Coronary artery (tissue), 2 donors: Measurements from ENCODE around the gene MOB1A.
"Not testable (repeated sequence)": the region's sequence is repeated elsewhere in the genome, so short reads cannot be mapped to it uniquely, and the experiment has no call there.

ENCODE experiments used
- DNase-seq: peaks from one replicate; pipeline ENCODE4 v3.0.0-alpha.2; 2017; ENCODE audit warnings: low spot score
- H3K27ac ChIP-seq, 2 donors: fragments of 200-600 bp; sonication (generic); one replicate each; pipeline ENCODE4 v1.5.1; 2016 to 2019
- H3K4me3 ChIP-seq: fragments of 200-600 bp; sonication (generic); 2 replicates; pipeline ENCODE4 v1.5.1; 2016; ENCODE audit warnings: mild to moderate bottlenecking, moderate library complexity
- TF ChIP-seq, protein P1 (sequence below): fragments of 200-600 bp; sonication (generic); IDR thresholded peaks from one replicate; pipeline ENCODE4 v1.5.1; 2019; ENCODE audit warnings: antibody characterized with exemption

Gene MOB1A

DNA sequence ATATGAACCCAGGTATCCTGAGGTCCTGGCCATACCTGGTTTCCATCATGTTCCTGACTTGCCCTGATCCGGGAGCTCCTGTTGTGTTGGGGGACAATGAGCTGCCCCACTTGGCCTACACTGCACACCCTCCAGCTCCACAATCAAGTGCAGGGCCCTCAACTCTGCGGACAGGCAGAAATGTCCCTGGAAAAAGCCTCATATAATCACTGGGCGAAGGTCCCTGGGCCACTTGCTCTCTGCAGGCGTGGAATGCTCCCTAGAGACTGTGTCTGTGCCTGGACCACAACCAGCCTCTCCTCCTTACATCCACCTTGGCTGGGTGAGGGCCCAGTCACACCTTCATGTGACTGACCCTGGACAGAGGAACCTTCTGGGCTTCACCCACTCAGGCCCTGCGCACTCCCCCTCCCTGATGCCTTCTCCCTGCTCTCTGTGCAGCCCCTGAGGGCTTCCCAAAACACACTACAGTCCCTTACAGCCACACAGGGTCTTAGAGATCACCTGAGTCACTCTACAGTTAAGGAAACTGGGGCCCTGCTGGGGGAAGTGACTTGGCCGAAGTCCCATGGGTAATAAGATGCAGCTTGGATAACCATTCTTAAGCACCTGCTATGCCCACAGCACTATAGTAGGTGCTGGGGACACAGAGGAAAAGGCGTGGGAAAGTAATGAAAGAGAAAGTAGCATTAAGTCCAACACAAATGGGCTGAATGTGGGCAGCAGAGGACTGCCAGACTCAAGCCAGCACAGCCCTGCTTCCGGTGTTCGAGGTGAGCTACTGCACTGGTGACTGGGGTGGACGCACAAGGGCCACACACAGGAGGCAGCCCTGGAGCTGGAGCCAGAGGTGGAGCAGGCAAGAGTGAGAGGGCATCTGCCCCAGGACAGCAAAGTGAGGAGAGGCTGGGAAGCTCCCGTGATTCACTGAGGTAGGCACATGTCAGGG, 40.8 kb downstream of the MOB1A start:
- Histone ChIP-seq H3K4me3 (no peak overlapping the region), H3K27ac (no peak overlapping the region)
- DNase-seq: no peak
- TF ChIP-seq, protein P1, sequence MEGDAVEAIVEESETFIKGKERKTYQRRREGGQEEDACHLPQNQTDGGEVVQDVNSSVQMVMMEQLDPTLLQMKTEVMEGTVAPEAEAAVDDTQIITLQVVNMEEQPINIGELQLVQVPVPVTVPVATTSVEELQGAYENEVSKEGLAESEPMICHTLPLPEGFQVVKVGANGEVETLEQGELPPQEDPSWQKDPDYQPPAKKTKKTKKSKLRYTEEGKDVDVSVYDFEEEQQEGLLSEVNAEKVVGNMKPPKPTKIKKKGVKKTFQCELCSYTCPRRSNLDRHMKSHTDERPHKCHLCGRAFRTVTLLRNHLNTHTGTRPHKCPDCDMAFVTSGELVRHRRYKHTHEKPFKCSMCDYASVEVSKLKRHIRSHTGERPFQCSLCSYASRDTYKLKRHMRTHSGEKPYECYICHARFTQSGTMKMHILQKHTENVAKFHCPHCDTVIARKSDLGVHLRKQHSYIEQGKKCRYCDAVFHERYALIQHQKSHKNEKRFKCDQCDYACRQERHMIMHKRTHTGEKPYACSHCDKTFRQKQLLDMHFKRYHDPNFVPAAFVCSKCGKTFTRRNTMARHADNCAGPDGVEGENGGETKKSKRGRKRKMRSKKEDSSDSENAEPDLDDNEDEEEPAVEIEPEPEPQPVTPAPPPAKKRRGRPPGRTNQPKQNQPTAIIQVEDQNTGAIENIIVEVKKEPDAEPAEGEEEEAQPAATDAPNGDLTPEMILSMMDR: no peak

DNA sequence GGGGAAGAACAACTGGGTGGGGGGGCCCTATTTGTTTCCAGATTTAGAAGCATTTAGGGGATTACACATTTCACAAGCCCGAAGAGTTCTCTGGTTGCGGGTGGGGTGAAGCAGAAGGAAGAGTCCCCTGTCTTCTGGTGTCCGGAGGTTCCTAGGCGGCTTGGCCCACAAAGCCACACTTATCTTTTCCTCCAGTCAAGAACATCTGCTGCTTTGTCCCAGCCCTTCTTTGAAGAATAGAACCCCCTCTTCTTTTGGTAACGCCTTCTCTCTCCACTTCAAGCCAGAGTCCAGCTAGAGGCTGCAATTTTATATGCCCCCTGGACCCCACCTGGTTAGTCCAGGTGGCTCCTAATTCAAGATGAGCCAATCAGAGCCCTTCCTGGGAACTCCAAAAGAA, 46.8 kb downstream of the MOB1A start:
- Histone ChIP-seq H3K27ac (no peak overlapping the region), H3K4me3 (no peak overlapping the region)
- DNase-seq: no peak
- TF ChIP-seq, protein P1: no peak

DNA sequence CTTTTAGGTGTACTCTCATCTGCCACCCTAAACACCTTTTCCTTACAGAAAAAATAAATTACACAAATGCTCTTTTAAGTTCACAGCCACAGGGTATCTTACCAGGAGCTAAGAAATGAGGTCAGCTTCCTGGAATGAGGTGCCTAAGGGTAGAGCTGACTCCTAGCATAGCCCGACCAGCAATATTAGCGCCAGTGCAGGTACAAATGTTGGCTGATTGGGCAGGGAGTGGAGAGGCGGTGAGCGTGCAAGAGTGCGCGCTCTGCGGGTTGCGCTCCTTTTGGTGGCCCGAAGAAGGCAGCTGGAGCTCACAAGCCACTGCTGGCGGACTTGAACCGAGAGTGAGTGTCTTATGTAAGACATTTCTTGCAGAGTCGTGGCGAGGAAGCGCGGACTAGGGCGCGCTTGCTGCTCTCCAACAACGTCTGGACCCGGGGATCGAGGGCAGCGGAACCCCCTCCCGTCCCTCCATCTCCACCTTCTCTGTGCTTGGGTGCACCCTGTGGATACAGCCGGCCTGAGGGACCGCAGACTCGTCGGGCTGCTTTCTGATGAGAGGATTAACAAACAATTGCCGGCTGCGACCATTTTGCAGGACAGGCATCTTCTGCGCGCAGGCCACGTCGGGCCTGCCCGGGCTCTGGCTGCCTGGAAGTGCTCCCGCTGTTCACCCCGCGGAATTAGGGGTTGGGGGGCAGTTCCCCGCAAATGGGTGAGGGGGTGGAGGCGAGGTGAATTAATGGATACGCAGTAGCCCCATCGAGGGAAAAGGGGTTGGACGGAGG, 48.3 kb downstream of the MOB1A start:
- no peak overlapping the region for H3K4me3 ChIP-seq
- TF ChIP-seq, protein P1: no peak
- H3K27ac ChIP-seq: no peak overlapping the region
- no peak for DNase-seq

DNA sequence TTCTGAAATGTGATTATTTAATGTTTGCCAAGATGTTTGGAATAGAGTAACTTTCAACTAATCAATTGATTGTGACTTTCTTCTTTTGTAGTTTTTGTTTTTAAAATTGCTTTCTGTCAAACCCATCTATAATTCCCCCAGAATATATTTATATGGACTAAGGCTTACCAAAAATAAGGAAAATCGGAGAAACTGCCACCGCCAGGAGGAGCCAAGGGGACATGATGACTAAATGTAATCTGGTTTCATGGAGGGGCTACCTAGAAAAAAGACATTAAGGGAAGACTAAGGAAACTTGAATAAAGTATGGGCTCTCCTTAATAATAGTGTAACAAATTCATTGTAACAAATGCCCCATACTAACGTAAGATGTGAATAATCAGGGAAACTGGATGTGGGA, 50.5 kb downstream of the MOB1A start:
- no peak overlapping the region for H3K4me3 ChIP-seq
- no peak overlapping the region for H3K27ac ChIP-seq
- TF ChIP-seq, protein P1: no peak
- DNase-seq: no peak

DNA sequence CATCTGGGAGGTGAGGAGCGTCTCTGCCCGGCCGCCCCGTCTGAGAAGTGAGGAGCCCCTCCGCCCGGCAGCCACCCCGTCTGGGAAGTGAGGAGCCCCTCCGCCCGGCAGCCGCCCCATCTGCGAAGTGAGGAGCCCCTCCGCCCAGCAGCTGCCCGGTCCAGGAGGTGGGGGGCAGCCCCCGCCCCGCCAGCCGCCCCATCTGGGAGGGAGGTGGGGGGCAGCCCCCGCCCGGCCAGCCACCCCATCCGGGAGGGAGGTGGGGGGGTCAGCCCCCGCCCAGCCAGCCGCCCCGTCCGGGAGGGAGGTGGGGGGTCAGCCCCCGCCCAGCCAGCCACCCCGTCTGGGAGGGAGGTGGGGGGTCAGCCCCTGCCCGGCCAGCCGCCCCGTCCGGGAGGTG, 54.7 kb downstream of the MOB1A start:
- not testable (repeated sequence) for DNase-seq, H3K27ac ChIP-seq, H3K4me3 ChIP-seq

DNA sequence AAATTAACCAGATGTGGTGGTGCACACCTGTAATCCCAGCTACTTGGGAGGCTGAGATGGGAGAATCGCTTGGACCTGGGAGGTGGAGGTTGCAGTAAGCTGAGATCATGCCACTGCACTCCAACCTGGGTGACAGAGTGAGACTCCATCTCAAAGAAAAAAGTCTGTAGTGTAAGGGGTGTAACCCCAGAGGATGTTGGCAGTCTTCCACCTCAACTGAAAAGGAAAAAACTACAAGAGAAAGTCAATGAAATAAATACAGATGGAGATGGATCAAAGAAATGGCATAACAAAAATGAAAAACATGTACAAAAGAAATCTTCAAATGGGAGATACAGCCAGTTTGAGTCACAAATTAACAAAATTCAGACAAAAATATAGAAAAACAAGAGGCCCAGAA, 56.8 kb downstream of the MOB1A start:
- not testable (repeated sequence) for DNase-seq, H3K27ac ChIP-seq, H3K4me3 ChIP-seq

DNA sequence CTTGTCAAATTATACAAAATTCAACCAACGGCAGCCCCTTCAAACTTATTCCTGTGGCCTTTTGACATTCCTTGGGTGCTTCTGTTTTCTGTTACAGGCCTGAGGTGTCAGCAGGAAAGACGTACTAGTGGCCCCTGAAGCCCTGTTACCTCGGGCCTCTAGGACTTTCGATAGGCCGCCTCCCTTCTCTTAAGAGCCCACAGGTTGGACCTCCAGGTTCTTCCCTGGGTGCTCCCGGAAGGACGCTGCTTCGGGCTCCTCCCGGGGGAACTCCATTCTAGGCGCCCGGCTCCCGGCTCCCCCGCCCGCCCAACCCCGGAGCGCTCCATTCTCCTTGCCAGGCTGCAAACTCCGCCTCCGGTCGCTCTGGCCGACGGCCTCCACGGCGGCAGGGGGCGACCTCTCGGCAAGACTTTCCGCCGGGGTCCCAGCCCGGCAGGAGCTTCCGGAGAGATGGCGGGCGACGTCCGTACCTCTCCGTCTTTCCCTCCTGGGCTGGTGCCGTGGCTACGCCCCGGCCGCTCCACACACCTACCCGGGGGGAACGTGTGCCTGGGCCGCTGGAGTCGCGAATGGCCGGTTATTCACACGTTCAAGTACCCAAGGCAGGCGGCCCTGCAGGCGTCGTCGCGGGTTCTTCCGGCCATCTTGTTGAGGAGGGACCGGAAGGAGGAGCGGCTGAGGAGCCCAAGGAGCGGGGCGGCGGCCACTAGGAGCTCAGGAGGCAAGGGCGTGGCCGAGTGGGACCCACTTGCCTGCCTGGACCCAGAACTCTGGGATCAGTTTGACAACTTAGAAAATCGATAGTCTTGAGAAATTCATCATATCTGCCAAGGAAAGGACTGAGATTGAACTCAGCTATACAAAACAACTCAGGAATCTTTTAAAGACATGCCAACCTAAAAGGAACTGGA, 58.5 kb downstream of the MOB1A start:
- TF ChIP-seq, protein P1: peak; percentile 18
- peak overlapping the region; percentile 76 to 94 for H3K27ac ChIP-seq
- peak overlapping the region; percentile 95 for H3K4me3 ChIP-seq
- peak; percentile 91 for DNase-seq
